ENCODE data around the gene LMF1.

DNA sequence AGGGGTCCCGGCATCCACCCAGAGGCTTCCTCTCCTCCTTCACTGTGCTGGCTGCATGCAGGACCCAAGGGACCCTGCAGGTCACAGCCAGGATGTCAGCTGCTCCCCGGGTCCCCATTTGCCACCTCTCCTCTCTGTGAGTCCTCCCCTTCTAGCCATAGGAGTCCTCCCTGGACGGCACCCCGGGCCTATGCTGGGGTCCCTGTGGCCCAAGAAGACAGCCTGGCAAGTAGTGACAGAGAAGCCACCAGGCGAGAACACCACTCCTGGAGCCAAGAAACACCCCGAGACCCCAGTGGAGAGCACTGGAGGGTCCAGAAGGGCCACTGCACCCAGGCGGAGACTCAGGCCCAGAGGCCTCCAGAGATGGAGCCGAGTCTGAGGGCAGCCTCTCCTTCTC lies 44.1 kb downstream of the LMF1 start:
- TF ChIP-seq CTCF (IDR thresholded peaks at IDR 0.05) (no peak), POLR2A (IDR thresholded peaks at IDR 0.05) (no peak)
